ENCODE data around the gene CRIP2.

GRCh38 chr14:105525326-105525725, 50.7 kb downstream of the CRIP2 start:
- TF ChIP-seq CTCF (IDR thresholded peaks at IDR 0.05), result no peak
- no peak for TF ChIP-seq POLR2A (IDR thresholded peaks at IDR 0.05)

All from body of pancreas (tissue), 4 donors.